Mononuclear cell (primary cell): ENCODE data around the gene RBM38. TPM values are rescaled to one million over a fixed set of nuclear protein-coding genes. Genes with fewer than 3 reads are reported as not detected.

Source experiments
- H3K27me3 ChIP-seq: 2 replicates; pipeline ENCODE4 v1.6.0; 2011; ENCODE audit warnings: low read length, control low read depth; ENCODE audit not compliant: insufficient read depth
- H3K4me1 ChIP-seq: 2 replicates; pipeline ENCODE4 v1.5.1; 2011; ENCODE audit warnings: mild to moderate bottlenecking, low read length, control low read depth; ENCODE audit not compliant: insufficient read depth
- H3K4me3 ChIP-seq: 2 replicates; pipeline ENCODE4 v1.5.1; 2011; ENCODE audit warnings: mild to moderate bottlenecking, low read length, moderate library complexity
- H3K9me3 ChIP-seq: 2 replicates; pipeline ENCODE4 v1.5.1; 2011; ENCODE audit warnings: low read depth, mild to moderate bottlenecking, control low read depth, low read length
- total RNA-seq: library from RNA; depleted of rRNA; stranded (reverse); fragments of >200 nt; gene quantifications from one replicate; pipeline ENCODE4 v1.2.3, GENCODE V29; 2012

Gene RBM38
- total RNA-seq, 1 donor: 242 TPM

DNA sequence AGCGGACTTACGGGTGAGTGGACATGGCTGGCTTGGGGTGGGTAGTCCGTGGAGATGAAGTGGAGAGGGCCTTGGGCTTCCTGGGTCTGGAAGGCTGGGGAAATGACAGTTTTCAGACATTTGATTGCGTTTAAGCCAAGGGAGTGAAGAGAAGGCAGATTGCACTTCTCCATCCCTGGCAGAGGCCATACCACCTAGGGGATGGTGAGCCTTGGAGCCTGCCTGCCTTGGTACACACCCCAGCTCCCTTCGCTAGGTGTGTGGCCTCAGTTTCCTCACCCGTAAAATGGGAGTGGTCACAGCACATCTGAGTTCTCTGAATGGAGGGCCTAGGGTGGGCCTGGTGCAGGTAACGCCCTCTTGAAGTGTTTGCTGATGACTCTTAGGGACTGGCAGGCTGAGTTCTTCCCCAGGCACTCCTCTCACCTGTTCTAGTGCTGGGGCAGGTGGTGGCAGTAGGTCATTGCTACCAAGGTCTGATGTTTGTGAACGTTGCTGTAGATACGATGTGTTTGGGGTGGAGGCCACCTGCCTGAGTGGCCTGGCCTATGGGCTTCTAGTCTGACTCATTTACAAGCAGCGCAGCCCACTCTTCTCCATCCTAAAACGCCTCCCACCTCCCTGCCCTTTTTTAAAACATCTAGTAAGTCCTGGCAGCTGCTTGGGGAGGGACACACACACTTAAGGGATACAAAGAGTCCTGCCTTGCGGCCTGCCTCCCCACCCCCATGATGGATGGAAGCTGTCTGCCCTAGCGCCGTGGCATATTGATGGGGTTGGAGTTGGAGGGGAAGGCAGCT is 2.3 kb downstream of the RBM38 start:
- no peaks in the 10 kb centered on the region for H3K9me3 ChIP-seq

DNA sequence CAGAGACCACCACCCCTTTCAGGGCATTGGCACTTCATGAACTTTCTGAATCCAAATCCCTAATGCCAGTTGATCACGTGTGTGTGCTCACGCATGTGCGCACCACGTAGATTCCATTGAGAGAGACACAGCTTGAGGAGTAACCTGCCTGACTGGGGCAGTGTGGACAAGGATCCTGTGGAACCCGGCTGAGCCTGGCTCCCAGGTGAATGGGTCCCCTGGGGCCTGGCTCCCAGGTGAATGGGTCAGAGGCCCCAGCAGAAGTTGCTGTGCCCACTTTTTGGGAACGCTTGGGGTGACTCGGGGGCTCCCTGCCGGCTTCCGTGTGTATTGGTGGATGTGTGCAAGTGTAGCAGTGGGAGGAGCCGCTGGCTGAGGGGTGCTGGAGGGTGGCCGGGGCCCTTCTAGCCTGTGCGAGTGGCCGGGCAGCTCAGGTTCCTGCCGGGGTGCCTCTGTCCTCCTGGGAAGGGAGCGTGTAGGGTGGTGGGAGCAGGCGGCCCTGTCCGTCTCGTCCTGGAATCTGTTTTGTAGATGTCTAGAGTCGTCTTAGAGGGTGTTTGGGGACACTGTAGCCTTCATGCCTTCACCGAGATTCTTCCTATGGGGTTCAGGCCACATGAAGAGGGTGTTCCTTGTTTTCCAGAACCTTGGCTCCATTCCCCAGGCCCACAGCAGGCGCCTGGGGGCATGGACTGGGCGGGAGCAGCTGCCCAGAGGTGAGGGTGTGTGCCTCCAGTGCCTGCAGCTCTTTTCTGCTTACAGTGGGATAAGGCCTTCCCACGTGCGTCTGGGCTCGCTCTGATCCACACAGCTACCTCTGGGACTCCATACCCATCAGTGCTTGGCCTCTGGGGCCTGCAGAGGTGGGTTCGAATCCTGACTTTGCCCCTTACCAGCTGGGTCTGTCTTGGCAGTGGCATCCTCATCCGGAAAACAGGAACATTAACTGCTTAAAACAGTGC is 3.2 kb downstream of the RBM38 start:
- peaks cover 88% of the 10 kb centered on the region for H3K4me1 ChIP-seq
- no peak overlapping the region for H3K4me3 ChIP-seq
- no peaks in the 10 kb centered on the region for H3K9me3 ChIP-seq
- no peaks in the 10 kb centered on the region for H3K27me3 ChIP-seq

More for the DNA sequence above, 2.3 kb downstream of the RBM38 start:
- Histone ChIP-seq H3K4me1 (peaks cover 82% of the 10 kb centered on the region), H3K4me3 (peak overlapping the region; percentile 71), H3K27me3 (no peaks in the 10 kb centered on the region)

DNA sequence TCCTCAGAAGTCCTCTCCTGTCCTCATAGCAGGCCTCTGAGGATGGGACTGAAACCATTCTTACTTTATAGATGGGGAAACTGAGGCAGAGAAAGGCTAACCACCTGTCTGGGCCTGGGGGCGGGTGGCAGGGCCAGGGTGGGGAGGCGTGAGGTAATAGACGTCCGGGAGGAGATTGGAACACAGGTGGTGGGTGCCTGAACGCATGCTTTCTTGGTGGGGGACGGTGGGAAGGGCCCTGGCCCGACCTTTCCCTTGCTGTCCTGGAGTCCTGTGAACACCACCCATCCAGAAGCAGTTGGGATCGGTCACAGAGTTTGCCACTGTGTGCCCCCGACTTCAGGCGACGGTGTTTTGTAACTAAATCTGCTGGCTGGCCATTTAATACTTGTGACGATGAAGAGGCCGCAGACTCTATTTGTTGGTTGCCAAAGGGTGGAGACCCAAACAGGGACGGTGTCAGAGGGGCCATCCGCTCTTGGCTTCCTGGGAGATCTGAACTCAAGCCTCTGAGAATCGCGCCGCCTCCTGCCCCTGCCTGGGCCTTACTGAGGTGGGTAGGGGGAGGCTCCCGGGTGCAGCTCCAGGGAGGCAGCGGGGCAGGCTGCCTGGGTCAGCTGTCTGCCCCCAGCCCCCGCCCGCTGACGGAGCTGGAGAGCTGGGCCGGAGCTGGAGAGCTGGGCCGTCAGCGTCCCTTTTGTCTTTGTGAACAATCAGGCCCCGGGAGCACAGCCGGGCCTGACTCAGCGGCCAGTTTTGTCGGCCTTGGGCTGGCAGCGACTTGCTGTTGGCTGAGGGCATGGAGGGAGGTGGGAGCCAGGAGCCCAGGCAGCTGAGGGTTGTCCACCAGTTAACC is 4.1 kb downstream of the RBM38 start:
- Histone ChIP-seq H3K4me3 (no peak overlapping the region), H3K27me3 (no peaks in the 10 kb centered on the region), H3K9me3 (no peaks in the 10 kb centered on the region)

DNA sequence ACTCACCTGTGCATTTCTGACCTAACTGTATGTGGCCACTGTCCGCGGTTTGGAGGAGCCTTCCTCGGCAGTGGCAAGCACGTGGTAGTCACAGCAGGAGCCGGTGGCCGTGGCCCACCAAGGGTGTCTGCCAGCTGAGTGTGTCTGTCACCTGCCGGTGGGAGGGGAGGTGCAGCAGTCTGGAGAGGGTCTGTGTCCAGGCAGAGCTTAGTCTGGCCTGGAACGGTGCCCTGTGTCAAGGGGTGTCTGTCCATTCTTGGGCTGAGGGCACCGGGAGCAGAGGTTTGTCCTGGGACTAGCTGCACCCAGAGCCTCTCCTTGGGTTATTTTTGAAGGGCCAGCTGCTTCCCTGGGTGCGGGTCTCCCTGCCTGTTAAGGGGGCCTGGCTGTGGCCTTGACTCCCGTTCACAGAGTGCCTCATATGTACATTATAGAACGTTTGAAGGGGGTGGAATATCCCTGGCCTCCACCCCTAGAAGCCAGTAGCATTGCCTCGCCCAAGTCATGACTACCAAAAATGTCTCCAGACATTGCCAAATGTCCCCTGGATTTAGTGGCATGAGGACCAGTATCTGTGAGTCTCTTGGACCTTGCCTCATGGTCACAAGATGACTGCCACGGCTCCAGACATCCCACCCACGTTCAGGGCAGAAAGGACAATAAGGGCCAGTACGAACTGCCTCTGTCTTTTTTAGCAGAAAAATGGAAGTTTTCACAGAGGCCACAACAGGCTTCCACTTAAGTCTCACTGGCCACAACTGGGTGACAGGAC is 5.2 kb downstream of the RBM38 start:
- no peak overlapping the region for H3K4me3 ChIP-seq

More for the DNA sequence above, 4.1 kb downstream of the RBM38 start:
- peaks cover 88% of the 10 kb centered on the region for H3K4me1 ChIP-seq

DNA sequence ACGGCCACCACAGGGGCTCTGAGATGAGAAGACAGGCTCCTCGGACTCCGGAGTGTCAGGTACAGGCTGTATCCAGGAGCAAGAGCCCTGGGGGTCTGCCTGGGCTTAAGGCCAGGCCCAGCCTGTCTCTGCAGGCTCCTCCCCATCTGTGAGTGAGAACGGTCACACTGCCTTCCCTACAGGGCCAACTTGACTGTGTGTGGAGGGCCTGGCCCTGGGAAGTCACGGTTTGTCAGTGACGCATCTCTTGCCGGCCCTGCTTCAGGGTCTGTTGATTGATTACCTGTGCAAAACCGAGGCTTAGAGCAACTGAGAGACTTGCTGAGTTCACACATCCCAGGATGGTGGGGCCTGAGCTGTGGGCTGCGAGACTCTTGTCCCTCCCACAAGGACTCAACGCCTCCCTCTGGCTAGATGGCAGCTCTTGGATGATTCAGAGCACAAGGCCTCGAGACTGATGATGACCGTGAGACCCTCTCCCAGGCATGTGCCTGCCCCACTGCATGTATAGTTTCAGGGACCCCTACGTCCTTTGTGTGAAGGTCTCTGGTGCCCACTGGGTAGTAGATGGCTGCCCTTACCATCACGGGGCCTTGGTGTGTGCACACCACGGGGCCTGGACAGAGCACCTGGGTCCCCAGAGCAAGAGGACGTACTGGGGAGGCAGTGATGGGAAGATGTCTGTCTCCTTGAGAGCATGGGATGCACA is 5.9 kb downstream of the RBM38 start:
- Histone ChIP-seq H3K27me3 (no peaks in the 10 kb centered on the region), H3K4me3 (no peak overlapping the region), H3K4me1 (peaks cover 98% of the 10 kb centered on the region), H3K9me3 (no peaks in the 10 kb centered on the region)

More for the DNA sequence above, 5.2 kb downstream of the RBM38 start:
- peaks cover 92% of the 10 kb centered on the region for H3K4me1 ChIP-seq
- H3K27me3 ChIP-seq: no peaks in the 10 kb centered on the region
- no peaks in the 10 kb centered on the region for H3K9me3 ChIP-seq

DNA sequence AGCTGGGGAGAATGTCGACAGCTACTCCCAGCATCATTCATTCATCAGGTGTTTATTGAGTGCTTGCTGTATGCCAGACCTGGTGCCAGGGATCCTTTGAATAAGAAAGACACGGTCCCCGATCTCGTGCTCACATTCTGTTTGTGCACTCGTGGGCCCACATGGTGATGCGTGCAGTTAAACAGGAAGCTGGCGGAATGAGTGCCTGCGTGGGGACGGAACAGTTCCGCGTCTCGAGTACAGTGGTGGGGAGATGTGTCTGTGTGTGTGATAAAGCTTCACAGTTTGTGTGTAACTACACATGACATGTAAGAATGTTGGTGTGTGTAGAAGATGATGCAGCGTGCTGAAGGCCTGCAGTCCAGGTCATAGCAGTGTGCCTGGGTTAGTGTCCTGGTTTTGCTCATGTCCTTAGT is 6.5 kb downstream of the RBM38 start:
- Histone ChIP-seq H3K27me3 (no peaks in the 10 kb centered on the region), H3K4me3 (no peak overlapping the region), H3K4me1 (peaks cover 98% of the 10 kb centered on the region), H3K9me3 (no peaks in the 10 kb centered on the region)

DNA sequence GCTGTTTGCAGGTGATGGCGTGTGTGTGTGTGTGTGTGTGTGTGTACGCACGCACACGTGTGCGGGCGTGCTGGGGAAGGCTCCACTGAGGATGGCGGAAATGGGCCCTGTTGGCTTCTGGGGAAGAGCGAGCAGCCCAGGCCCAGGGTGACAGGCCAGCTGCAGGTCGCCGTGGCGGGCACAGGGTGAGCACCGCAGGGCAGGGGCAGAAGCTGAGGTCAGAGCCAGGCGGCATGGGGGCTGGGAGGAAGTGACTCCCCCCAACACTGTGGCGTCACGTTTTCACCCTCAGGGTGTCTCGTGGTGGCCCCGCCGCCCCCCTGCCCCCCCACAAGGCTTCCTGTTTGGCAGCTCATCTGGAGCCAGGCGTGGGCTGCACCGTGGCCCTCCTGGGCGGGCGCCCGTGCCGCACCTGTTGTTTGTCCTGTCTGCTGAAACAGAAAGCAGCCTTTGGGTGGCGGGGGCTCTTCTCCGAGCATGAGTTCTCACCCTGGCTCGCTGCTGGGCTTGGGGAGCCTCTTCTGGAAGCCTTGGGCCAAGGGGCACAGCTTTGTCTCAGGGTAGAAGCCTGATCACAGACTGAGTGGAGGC is 7.1 kb downstream of the RBM38 start:
- Histone ChIP-seq H3K27me3 (no peaks in the 10 kb centered on the region), H3K4me3 (peak overlapping the region; percentile 15), H3K9me3 (no peaks in the 10 kb centered on the region), H3K4me1 (peaks cover 98% of the 10 kb centered on the region)

DNA sequence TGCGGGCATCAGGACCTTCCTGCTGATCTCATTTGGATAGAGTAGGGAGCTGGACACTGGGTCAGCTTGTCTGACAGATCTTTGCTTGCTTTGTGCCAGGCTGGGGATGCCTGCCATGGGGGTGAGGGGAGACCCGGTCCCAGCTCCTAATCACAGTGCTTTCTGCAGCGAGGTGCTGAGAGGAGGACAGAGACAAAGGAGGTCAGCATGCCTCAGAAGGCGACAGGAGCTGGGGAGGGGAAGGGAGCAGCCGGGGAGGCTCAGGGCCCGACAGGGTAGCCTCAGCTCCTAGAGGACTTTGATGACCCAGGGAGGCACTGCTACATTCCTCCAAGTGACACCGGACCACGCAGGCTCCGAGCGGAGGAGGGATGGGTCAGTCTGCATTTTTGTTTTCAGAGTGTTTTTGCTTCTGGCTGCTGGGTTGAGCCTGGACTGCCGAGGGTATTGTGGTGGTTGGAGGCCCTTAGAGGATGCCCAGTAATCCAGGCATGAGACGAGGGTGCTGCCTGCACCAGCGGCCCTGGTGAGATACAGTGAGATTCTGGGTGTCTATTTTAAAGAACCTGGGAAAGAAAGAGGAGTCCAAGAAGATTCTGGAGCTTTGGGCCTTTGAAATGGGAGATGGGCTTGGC is 7.8 kb downstream of the RBM38 start:
- Histone ChIP-seq H3K27me3 (no peaks in the 10 kb centered on the region), H3K4me3 (peak overlapping the region; percentile 15), H3K4me1 (peaks cover 98% of the 10 kb centered on the region), H3K9me3 (no peaks in the 10 kb centered on the region)

DNA sequence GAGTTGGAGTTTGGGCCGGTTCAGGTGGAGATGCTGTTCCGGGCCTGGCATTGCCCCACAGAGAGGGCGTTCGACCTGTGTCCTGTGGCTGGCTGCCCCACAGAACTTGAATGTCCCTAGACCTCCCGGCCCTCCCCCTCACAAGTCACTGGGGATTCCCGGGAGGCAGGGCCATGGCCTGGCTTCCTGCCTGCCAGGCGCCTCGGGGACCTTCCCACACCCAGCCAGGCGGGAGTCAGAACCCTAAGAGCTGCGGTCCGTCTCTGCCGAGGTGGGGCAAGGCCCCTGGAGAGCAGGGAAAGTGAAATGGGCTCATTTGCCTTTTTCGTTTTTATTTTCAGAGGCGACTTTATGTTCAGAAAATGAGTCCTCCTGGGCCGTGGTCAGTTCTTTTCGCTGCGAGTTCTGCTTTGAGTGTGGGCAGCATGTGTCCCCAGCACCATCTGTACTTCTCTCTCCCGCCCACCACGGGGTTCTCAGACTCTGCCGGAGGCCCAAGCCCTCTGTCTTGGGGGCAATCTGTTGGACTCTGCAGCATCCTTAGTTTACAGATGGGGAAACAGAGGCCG is 8.5 kb downstream of the RBM38 start:
- H3K4me3 ChIP-seq: no peak overlapping the region
- H3K4me1 ChIP-seq: peaks cover 98% of the 10 kb centered on the region
- H3K9me3 ChIP-seq: no peaks in the 10 kb centered on the region
- H3K27me3 ChIP-seq: no peaks in the 10 kb centered on the region

DNA sequence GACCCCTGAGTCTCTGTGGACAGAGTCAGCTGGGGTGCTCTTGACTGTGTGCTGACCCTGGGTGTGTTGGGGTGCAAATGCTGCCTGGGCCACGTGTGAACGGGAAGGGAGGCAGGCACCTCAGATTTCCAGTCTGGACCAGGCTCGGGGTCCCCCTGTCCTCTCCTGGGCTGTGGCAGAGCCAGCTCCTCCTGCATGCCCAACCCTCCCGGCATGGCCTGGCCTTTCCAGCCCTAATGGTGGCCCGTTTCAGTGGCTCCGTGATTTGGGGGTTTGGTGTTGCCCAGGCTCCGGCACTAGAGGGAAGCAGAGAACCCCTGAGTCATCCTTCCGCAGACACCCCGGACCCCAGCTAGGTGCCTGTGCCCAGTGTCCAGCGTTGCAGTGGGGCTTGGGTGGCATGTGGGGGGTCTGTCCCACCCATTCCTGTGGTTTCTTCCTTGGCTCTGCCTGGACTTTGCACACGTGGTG is 9.1 kb downstream of the RBM38 start:
- Histone ChIP-seq H3K4me1 (peaks cover 95% of the 10 kb centered on the region), H3K9me3 (no peaks in the 10 kb centered on the region), H3K27me3 (no peaks in the 10 kb centered on the region), H3K4me3 (no peak overlapping the region)

DNA sequence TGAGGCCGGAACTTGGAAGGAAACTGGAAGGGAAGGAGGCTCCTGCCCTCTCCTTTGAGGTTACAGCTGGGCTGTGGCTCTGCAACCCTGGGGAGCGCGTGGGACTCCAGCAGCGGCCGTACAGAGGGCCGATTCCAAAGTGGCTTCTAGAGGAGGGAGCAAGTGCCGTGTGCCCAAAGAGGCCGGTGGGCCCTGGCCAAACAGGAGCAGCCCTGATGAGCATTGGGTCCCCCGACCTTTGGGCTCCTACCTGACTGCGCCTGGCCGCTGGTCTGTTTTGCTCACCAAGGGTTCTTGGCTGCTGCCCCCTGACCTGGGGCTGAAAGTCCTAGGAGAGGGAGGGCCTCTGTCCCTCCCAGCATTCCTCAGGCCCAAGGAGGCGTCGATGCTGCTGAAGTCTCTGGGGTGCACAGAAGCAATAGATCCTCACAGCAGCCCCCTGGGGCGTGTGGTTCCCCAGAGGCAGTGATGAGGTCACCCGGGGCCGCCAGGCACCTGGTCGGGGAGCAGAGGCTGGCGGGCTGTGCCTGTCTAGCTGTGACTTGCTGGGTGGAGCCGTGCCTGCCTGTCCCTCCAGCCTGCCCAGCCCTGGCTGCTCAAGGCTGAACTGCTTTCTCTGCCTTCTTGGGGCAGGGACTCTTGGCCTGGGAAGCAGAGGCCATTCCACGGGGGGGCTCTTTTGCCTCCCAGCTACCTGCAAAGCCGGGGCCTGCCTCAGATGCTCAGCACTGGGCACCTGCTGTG is 9.8 kb downstream of the RBM38 start:
- no peaks in the 10 kb centered on the region for H3K27me3 ChIP-seq
- peaks cover 88% of the 10 kb centered on the region for H3K4me1 ChIP-seq
- no peak overlapping the region for H3K4me3 ChIP-seq
- no peaks in the 10 kb centered on the region for H3K9me3 ChIP-seq

DNA sequence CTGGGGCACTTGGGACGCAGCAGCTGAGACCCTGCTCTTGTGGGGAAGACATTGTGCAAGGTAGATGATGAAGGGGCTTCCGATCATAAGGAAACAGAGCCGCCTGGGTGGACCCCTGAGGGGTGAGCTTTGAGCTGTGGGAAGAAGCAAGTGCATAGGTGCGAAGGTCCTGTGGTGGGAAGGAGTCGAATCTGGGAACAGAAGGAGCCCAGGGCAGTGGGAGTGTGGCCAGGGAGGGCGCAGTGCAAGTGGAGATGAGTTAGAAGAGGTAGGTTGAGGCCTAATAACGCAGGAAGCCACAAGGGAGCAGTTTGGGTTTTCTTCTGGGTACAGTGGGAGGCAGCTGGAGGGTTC is 10.3 kb downstream of the RBM38 start:
- no peak overlapping the region for H3K4me3 ChIP-seq
- H3K27me3 ChIP-seq: no peaks in the 10 kb centered on the region
- H3K9me3 ChIP-seq: no peaks in the 10 kb centered on the region
- H3K4me1 ChIP-seq: peaks cover 82% of the 10 kb centered on the region
